GM12878 (cell line): ENCODE results near the gene ECPAS.

Source experiments
- CBX5 ChIP-seq: sonication (generic); IDR thresholded peaks from 2 replicates; pipeline ENCODE4 v1.6.1; 2016; ENCODE audit warnings: low read depth, moderate library complexity, mild to moderate bottlenecking, inconsistent platforms
- CTCF ChIP-seq, 3 experiments: IDR thresholded peaks in 2 of 3; conservative IDR thresholded peaks in 1 of 3; 2 replicates each; pipeline ENCODE4 v1.5.1; 2011; ENCODE audit warnings: low read depth in 3 of 3, low read length in 3 of 3, mild to moderate bottlenecking in 3 of 3, control low read depth in 2 of 3, moderate library complexity in 2 of 3, inconsistent platforms in 1 of 3, mixed read lengths in 1 of 3; ENCODE audit not compliant: control insufficient read depth in 2 of 3, insufficient read depth in 1 of 3; ENCODE audit errors: extremely low read depth in 1 of 3
- NR2C2 ChIP-seq: IDR thresholded peaks from 2 replicates; pipeline ENCODE4 v1.6.1; 2011; ENCODE audit warnings: borderline replicate concordance, low read depth; ENCODE audit not compliant: control insufficient read depth, insufficient read length
- STAT3 ChIP-seq: IDR thresholded peaks from 2 replicates; pipeline ENCODE4 v1.6.1; 2011; ENCODE audit warnings: low read depth, low read length, improper control_type of control experiment

- no peak for TF ChIP-seq CBX5
- no peak for TF ChIP-seq STAT3
- no peak for TF ChIP-seq CTCF (IDR thresholded peaks at IDR 0.05 in 2 of 3, conservative IDR thresholded peaks at IDR 0.05 in 1 of 3; ENCODE audit: control insufficient read depth in 2 of 3, extremely low read depth in 1 of 3, insufficient read depth in 1 of 3, low read depth in 3 of 3, low read length in 3 of 3)
- no peak for TF ChIP-seq NR2C2
These were observed 41.1 kb upstream of the ECPAS start, which contains the start of gene ZNF483 for GRCh38 chr9:111525056-111525977.
